Neural cell (in vitro differentiated cells): ENCODE data around the gene ADARB1. TPM values are rescaled to one million over a fixed set of nuclear protein-coding genes. Genes with fewer than 3 reads are reported as not detected.

ENCODE experiments used
- H2AFZ ChIP-seq: fragments of 200-600, 300-800 bp; sonication (generic), shearing (Covaris generic); 2 replicates; pipeline ENCODE4 v1.6.0; 2014; ENCODE audit warnings: low read depth, mild to moderate bottlenecking, antibody characterized with exemption, low read length, moderate library complexity
- H3F3A ChIP-seq: fragments of 200-600 bp; shearing (Covaris generic); 2 replicates; pipeline ENCODE4 v1.6.1; 2016; ENCODE audit warnings: mild to moderate bottlenecking, moderate library complexity, mixed read lengths, antibody characterized with exemption, low read length; ENCODE audit not compliant: insufficient read depth, poor library complexity, severe bottlenecking
- H3K27ac ChIP-seq: fragments of 200-600, 300-800 bp; sonication (generic), shearing (Covaris generic); 2 replicates; pipeline ENCODE4 v1.5.1; 2014; ENCODE audit warnings: mild to moderate bottlenecking, low read length, moderate library complexity
- H3K27me3 ChIP-seq: fragments of 300-800, 200-600 bp; sonication (generic), shearing (Covaris generic); 2 replicates; pipeline ENCODE4 v1.6.0; 2014; ENCODE audit warnings: mild to moderate bottlenecking, low read depth, low read length, moderate library complexity; ENCODE audit not compliant: insufficient read depth
- H3K36me3 ChIP-seq: fragments of 300-800, 200-600 bp; sonication (generic), shearing (Covaris generic); 2 replicates; pipeline ENCODE4 v1.5.1; 2014; ENCODE audit warnings: mild to moderate bottlenecking, antibody characterized with exemption, low read length, moderate library complexity; ENCODE audit not compliant: insufficient read depth
- H3K4me2 ChIP-seq: fragments of 300-800, 200-600 bp; sonication (generic), shearing (Covaris generic); 2 replicates; pipeline ENCODE4 v1.6.0; 2014; ENCODE audit warnings: mild to moderate bottlenecking, low read length
- H3K4me3 ChIP-seq: fragments of 300-800, 200-600 bp; sonication (generic), shearing (Covaris generic); 2 replicates; pipeline ENCODE4 v1.5.1; 2014; ENCODE audit warnings: mild to moderate bottlenecking, low read length, moderate library complexity
- H3K79me2 ChIP-seq: fragments of 200-600 bp; shearing (Covaris generic); replicated peaks from 2 replicates; pipeline ENCODE4 v1.6.0; 2014; ENCODE audit warnings: mild to moderate bottlenecking, low read length, moderate library complexity; ENCODE audit not compliant: insufficient read depth
- H3K9ac ChIP-seq: fragments of 300-800, 200-600 bp; sonication (generic), shearing (Covaris generic); 2 replicates; pipeline ENCODE4 v1.6.1; 2016; ENCODE audit warnings: mild to moderate bottlenecking, low read length, mixed read lengths
- H3K9me2 ChIP-seq: fragments of 200-600 bp; shearing (Covaris generic); 2 replicates; pipeline ENCODE4 v1.6.1; 2016; ENCODE audit warnings: mild to moderate bottlenecking, low read length, mixed read lengths; ENCODE audit not compliant: insufficient read depth
- H3K9me3 ChIP-seq: fragments of 200-600, 300-800 bp; sonication (generic), shearing (Covaris generic); 2 replicates; pipeline ENCODE4 v1.6.1; 2016; ENCODE audit warnings: mild to moderate bottlenecking, mixed run types, low read length, moderate library complexity, mixed read lengths
- H4K20me1 ChIP-seq: fragments of 200-600 bp; shearing (Covaris generic); 2 replicates; pipeline ENCODE4 v1.6.1; 2016; ENCODE audit warnings: mild to moderate bottlenecking, mixed run types; ENCODE audit not compliant: insufficient read depth
- EP300 ChIP-seq: fragments of 450-650 bp; conservative IDR thresholded peaks from 2 replicates; pipeline ENCODE4 v1.6.1; 2014; ENCODE audit warnings: antibody characterized with exemption, mild to moderate bottlenecking, moderate library complexity; ENCODE audit not compliant: poor library complexity, severe bottlenecking
- EZH2 ChIP-seq: fragments of 200-600, 300-800 bp; shearing (Covaris generic), sonication (generic); IDR thresholded peaks from 2 replicates; pipeline ENCODE4 v1.6.1; 2014; ENCODE audit warnings: antibody characterized with exemption, low read length, borderline replicate concordance, mild to moderate bottlenecking; ENCODE audit not compliant: insufficient read depth, poor library complexity, severe bottlenecking
- MXI1 ChIP-seq: fragments of 450-650 bp; conservative IDR thresholded peaks from 2 replicates; pipeline ENCODE4 v1.6.1; 2014; ENCODE audit warnings: antibody characterized with exemption, mild to moderate bottlenecking; ENCODE audit not compliant: poor library complexity, severe bottlenecking
- POLR2AphosphoS5 ChIP-seq: IDR thresholded peaks from 2 replicates; pipeline ENCODE4 v1.6.1; 2012
- RAD21 ChIP-seq: fragments of 450-650 bp; conservative IDR thresholded peaks from 2 replicates; pipeline ENCODE4 v1.6.1; 2014; ENCODE audit warnings: antibody characterized with exemption, mild to moderate bottlenecking, moderate library complexity
- SMC3 ChIP-seq: fragments of 450-650 bp; conservative IDR thresholded peaks from 2 replicates; pipeline ENCODE4 v1.6.1; 2014; ENCODE audit warnings: antibody characterized with exemption, mild to moderate bottlenecking, moderate library complexity; ENCODE audit not compliant: poor library complexity
- TAF1 ChIP-seq: IDR thresholded peaks from 2 replicates; pipeline ENCODE4 v1.6.1; 2012; ENCODE audit warnings: low read depth
- polyA plus RNA-seq: library from polyadenylated mRNA; depleted of rRNA; stranded (reverse); fragments of >200 nt; gene quantifications from 2 replicates; pipeline ENCODE4 v1.2.3, GENCODE V29; 2014
- TF ChIP-seq, protein P1 (sequence below): fragments of 450-650 bp; IDR thresholded peaks from 2 replicates; pipeline ENCODE4 v1.5.1; 2014; ENCODE audit warnings: antibody characterized with exemption, mild to moderate bottlenecking, moderate library complexity; ENCODE audit not compliant: poor library complexity, severe bottlenecking
- TF ChIP-seq, protein P2 (sequence below): IDR thresholded peaks from 2 replicates; pipeline ENCODE4 v1.6.1; 2012; ENCODE audit warnings: borderline replicate concordance

The ADARB1 gene
- polyA plus RNA-seq, 1 donor from 2014 or later = 8.9 TPM

DNA sequence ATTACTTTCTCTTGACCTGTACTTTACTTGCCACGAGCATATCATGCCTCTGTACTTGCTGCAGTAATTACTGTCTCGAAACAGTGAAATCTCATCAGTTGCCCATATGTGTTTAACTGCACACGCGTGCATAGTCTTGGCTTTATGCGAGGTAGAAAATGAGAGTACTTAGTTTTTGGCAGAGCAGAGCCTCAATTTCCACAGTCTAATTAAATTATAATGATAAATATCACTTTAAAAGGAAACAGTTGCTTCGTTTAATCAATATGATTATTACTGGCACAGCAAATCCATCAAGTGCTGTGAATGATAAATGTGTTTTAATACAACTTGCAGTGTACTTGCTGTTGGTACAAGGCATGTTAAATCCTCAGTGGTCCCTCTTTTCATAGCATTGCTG, 47.6 kb downstream of the ADARB1 start:
- Histone ChIP-seq H3F3A (no peaks in the 10 kb centered on the region), H3K79me2 (no peaks in the 10 kb centered on the region), H3K27me3 (no peaks in the 10 kb centered on the region), H2AFZ (no peak overlapping the region), H3K9me3 (no peaks in the 10 kb centered on the region), H3K4me3 (no peak overlapping the region), H3K36me3 (no peaks in the 10 kb centered on the region), H3K9me2 (no peaks in the 10 kb centered on the region), H3K9ac (no peak overlapping the region), H4K20me1 (no peaks in the 10 kb centered on the region), H3K4me2 (no peak overlapping the region), H3K27ac (no peak overlapping the region)
- TF ChIP-seq POLR2AphosphoS5 = no peak
- TF ChIP-seq, protein P1, sequence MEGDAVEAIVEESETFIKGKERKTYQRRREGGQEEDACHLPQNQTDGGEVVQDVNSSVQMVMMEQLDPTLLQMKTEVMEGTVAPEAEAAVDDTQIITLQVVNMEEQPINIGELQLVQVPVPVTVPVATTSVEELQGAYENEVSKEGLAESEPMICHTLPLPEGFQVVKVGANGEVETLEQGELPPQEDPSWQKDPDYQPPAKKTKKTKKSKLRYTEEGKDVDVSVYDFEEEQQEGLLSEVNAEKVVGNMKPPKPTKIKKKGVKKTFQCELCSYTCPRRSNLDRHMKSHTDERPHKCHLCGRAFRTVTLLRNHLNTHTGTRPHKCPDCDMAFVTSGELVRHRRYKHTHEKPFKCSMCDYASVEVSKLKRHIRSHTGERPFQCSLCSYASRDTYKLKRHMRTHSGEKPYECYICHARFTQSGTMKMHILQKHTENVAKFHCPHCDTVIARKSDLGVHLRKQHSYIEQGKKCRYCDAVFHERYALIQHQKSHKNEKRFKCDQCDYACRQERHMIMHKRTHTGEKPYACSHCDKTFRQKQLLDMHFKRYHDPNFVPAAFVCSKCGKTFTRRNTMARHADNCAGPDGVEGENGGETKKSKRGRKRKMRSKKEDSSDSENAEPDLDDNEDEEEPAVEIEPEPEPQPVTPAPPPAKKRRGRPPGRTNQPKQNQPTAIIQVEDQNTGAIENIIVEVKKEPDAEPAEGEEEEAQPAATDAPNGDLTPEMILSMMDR = no peak
- no peak for TF ChIP-seq TAF1
- TF ChIP-seq EP300 = no peak
- no peak for TF ChIP-seq SMC3
- TF ChIP-seq MXI1 = no peak

DNA sequence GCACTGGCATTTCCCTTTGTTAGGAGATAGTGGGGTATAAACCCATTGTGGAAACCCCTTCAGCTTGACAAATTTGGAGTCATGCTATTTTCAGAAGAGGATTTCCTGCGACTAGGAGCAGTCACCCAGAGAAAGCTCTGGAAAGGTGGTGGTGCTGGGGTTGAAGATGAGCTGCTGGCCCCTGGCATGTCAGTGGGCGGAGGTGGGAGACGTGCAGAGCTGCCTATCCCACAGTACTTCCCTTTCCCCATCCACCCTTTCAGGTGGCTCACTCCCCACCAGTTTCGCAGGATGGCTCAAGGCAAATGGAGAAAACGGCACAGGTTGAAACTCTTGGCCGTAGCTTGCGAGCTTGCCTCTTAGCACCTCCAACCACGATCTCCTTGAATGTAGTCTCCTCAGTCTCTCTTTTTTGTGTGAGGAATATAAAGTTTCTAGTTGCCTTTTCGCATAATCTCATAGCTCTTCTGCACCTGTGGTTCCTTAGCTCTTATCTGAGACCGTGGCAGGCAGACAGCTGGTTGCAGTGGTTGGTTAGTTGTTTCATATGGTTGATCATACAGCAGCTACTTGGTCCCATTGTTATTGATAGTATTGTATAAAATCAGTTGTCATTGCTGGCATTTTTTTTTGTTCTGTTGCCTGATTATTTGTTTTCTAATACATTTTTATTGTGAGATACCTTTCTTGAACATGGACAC, 48.2 kb downstream of the ADARB1 start:
- Histone ChIP-seq H4K20me1 (no peaks in the 10 kb centered on the region), H3K36me3 (no peaks in the 10 kb centered on the region), H3K27ac (no peak overlapping the region), H3K9ac (no peak overlapping the region), H3K79me2 (no peaks in the 10 kb centered on the region), H3K4me3 (no peak overlapping the region), H2AFZ (no peak overlapping the region), H3K9me2 (no peaks in the 10 kb centered on the region), H3K9me3 (no peaks in the 10 kb centered on the region), H3F3A (no peaks in the 10 kb centered on the region), H3K27me3 (no peaks in the 10 kb centered on the region), H3K4me2 (no peak overlapping the region)
- TF ChIP-seq, protein P2, sequence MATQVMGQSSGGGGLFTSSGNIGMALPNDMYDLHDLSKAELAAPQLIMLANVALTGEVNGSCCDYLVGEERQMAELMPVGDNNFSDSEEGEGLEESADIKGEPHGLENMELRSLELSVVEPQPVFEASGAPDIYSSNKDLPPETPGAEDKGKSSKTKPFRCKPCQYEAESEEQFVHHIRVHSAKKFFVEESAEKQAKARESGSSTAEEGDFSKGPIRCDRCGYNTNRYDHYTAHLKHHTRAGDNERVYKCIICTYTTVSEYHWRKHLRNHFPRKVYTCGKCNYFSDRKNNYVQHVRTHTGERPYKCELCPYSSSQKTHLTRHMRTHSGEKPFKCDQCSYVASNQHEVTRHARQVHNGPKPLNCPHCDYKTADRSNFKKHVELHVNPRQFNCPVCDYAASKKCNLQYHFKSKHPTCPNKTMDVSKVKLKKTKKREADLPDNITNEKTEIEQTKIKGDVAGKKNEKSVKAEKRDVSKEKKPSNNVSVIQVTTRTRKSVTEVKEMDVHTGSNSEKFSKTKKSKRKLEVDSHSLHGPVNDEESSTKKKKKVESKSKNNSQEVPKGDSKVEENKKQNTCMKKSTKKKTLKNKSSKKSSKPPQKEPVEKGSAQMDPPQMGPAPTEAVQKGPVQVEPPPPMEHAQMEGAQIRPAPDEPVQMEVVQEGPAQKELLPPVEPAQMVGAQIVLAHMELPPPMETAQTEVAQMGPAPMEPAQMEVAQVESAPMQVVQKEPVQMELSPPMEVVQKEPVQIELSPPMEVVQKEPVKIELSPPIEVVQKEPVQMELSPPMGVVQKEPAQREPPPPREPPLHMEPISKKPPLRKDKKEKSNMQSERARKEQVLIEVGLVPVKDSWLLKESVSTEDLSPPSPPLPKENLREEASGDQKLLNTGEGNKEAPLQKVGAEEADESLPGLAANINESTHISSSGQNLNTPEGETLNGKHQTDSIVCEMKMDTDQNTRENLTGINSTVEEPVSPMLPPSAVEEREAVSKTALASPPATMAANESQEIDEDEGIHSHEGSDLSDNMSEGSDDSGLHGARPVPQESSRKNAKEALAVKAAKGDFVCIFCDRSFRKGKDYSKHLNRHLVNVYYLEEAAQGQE = no peak
- TF ChIP-seq MXI1 (no peak), TAF1 (no peak), POLR2AphosphoS5 (no peak), SMC3 (no peak), RAD21 (no peak), EP300 (no peak), EZH2 (no peak)
- TF ChIP-seq, protein P1 = no peak
